Fibroblast of the aortic adventitia (primary cell): ENCODE results near the gene MEIS1. TPM values are rescaled to one million over a fixed set of nuclear protein-coding genes. Genes with fewer than 3 reads are reported as not detected.

Experiments used
- DNase-seq: peaks from one replicate; pipeline ENCODE4 v3.0.0-alpha.2; 2010; ENCODE audit warnings: low read depth
- H3K4me3 ChIP-seq: 2 replicates; pipeline ENCODE4 v1.5.1; 2011; ENCODE audit warnings: low read depth, mild to moderate bottlenecking, control low read depth, low read length, moderate library complexity
- total RNA-seq: library from RNA; depleted of rRNA; stranded (reverse); fragments of >200 nt; gene quantifications from 2 replicates; pipeline ENCODE4 v1.2.3, GENCODE V29; 2012; ENCODE audit warnings: low replicate concordance
- TF ChIP-seq, protein P1 (sequence below): IDR thresholded peaks from 2 replicates; pipeline ENCODE4 v1.5.1; 2011; ENCODE audit warnings: mild to moderate bottlenecking, low read length, control low read depth, inconsistent platforms; ENCODE audit not compliant: insufficient read depth

MEIS1 gene
- total RNA-seq, 1 donor = 78.2 TPM

DNA sequence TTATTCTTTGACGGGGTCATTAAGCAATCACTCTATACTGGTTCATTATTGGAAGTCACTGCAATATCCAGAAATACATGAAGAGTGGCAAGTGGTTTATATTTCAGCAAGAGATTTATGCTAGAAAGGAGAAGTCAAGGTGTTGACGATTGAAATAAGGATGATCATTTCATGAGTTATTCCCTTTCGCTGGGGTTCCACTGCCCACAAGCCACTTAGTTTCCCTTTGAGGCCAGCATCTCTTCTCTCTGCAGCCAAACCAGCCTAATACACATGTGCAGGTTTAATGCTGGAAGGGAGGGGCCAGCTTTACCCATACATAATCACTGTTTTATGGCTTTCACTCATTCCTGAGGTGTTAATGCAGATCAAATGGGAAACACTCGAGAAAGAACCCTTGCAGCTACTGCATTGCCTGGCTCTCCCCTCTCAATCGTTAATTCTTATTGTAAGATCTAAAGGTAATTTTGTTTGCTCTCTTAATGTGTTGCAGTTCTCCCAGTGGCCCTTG is 108.4 kb downstream of the MEIS1 start:
- no peak for DNase-seq
- H3K4me3 ChIP-seq = no peak overlapping the region
- TF ChIP-seq, protein P1, sequence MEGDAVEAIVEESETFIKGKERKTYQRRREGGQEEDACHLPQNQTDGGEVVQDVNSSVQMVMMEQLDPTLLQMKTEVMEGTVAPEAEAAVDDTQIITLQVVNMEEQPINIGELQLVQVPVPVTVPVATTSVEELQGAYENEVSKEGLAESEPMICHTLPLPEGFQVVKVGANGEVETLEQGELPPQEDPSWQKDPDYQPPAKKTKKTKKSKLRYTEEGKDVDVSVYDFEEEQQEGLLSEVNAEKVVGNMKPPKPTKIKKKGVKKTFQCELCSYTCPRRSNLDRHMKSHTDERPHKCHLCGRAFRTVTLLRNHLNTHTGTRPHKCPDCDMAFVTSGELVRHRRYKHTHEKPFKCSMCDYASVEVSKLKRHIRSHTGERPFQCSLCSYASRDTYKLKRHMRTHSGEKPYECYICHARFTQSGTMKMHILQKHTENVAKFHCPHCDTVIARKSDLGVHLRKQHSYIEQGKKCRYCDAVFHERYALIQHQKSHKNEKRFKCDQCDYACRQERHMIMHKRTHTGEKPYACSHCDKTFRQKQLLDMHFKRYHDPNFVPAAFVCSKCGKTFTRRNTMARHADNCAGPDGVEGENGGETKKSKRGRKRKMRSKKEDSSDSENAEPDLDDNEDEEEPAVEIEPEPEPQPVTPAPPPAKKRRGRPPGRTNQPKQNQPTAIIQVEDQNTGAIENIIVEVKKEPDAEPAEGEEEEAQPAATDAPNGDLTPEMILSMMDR = no peak

DNA sequence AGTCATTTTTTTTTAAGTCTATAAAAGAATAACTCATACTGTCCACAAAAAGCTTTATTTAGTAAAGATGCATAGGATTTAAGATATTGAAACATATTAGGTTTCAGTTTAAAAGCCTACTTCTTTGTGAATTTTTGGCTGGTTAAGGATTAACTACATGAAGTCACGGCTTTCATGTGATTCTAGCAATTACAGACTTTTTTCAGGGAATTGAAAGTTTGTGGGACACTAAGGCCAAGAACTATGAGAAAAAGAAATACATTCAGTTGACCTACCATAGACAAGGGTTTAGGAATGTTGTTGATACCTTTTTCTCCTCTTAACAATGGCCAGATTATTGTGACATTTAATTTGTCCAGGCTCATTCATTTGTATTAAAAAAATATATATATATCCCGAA is 109.3 kb downstream of the MEIS1 start:
- H3K4me3 ChIP-seq = no peak overlapping the region
- DNase-seq = no peak
- TF ChIP-seq, protein P1 = no peak

DNA sequence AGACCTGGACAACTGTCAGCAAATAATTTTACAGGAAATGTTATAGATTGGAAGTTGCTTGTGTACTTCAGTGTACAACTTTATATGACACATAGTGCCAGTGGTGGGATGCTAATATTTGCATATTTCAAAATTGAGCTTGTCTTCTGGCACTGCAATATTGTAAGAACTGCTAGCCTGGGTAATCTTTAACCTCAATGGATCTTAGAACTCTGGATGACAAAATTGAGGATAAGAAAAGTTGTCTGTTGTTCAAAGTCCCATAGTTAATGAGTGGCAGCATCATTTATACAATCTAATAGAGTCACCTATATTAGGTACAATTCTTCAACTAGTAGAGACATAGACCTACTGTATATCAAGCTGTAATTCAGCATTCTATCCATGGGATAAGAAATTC is 110.3 kb downstream of the MEIS1 start:
- H3K4me3 ChIP-seq = no peak overlapping the region
- no peak for DNase-seq
- TF ChIP-seq, protein P1 = no peak

DNA sequence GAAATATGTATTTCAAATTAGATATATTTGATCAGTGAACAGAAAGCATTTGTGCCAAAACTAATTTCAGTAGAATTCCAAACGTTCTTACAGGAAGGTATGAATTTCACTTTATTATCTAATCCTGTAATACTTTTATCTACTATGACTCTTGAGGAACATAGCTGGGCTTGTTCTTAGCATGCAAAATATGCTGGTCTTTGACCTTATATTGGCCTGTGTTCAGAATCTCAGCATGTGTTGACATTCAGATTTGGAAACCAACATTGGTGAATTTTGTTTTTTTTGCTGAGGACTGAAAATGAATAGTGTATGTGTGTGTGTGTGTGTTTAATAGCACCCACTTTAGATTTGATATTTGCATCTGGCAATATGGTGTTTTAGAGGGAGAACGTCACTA is 112.2 kb downstream of the MEIS1 start:
- TF ChIP-seq, protein P1 = no peak
- DNase-seq = peak; percentile 84
- H3K4me3 ChIP-seq = no peak overlapping the region

DNA sequence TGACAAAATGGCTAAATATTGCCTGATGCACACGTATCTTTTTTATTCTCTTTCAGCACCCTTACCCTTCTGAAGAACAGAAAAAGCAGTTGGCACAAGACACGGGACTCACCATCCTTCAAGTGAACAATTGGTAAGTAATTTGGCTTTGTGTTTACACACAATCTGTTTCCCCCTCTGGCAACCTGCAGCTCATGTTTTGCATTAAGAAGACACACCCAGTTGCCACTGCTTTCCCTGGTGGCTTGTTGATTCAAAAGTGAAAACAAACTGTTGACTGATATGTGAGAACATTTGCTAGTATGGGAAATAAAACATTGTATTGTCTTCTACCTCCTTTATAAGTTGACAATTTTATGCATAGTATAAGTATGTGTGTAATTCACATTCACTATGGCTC is 113.0 kb downstream of the MEIS1 start:
- TF ChIP-seq, protein P1 = no peak
- H3K4me3 ChIP-seq = no peak overlapping the region
- DNase-seq = no peak

DNA sequence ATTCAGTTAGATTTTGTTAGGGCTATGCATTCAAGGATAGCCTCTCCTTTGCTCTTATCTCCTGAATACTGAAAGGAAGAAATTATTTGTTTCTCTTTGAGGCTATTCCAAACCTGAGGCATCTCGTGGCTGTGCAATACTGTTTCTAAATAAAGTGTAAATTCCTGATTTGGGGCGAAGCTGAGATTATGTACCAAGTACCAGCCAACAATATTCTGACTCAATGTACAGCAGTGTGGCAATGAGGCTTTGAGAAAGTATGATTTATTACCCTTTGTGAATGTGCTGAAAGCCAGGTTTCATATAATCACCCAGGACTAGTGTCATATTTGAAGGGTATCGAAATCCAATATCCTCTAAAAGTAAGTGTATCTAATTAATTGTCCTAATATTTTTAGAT is 113.5 kb downstream of the MEIS1 start:
- no peak overlapping the region for H3K4me3 ChIP-seq
- TF ChIP-seq, protein P1 = no peak
- no peak for DNase-seq

DNA sequence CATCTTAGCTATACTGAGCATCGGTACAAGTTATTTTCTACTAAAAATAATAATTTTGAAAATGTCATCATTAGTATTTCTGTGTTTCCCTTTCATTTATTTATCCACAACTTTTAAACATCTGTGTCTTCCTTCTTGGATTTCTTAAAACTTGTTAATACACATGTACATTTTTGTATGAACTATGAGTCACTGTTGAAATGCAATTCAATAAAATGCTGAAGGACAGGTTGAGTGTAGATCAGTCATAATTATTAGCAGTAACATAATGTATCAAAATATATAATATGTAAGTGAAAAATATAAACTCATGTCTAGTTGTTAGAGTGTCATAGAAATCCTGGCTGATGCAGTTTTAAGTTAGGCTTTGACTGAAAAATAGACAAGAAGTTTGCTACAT is 115.9 kb downstream of the MEIS1 start:
- TF ChIP-seq, protein P1 = no peak
- no peak overlapping the region for H3K4me3 ChIP-seq
- no peak for DNase-seq
